CD4-positive, alpha-beta T cell treated with Interferon gamma for 1 hour (primary cell): ENCODE data around the gene SCFD1.
"Not testable (repeated sequence)": the region's sequence is repeated elsewhere in the genome, so short reads cannot be mapped to it uniquely, and the experiment has no call there.

Experiments used
- DNase-seq: peaks from one replicate; pipeline ENCODE4 v3.0.0-alpha.2; 2020

Gene SCFD1

DNA sequence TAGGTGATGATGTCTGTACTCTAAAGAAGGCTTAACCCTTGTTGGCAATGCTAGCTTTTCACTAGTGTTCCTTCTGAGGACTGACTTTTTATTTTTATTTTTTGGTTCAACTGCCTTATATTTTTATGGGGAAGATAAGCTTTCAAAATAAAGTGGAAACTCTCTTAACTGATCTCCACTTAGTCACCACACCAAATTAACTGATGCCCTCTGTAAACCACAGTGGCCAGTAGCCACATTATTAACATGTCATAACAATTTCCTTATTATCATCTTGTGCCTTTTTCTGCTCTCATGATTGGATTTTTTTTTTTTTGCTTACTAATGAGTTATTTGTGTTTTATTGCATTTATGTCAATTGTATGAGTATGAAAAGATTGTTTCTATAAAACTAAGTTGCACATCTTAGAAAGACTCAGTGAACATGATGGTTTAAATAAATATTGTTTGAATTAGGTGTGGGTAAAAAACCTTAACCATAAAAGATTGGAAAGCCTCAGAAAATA is 56.9 kb downstream of the SCFD1 start:
- DNase-seq = no peak

DNA sequence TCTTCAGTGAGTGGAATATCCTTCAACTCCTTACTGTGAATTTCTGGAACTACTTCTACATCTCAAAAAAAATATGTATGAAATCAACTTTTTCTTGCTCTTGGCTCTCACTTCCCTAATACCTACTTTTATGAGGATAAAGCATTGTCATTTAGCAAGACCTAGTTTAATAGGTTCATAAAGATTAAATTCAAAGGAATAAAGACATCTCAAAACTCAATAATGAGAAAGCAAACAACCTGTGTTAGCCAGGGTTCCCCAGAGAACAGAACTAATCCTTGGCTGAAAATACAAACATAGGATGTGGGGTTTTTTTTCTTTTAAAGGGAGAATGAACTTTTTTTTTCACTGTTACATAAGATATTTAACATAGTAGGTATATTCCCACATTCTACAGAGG is 57.9 kb downstream of the SCFD1 start:
- DNase-seq = no peak

DNA sequence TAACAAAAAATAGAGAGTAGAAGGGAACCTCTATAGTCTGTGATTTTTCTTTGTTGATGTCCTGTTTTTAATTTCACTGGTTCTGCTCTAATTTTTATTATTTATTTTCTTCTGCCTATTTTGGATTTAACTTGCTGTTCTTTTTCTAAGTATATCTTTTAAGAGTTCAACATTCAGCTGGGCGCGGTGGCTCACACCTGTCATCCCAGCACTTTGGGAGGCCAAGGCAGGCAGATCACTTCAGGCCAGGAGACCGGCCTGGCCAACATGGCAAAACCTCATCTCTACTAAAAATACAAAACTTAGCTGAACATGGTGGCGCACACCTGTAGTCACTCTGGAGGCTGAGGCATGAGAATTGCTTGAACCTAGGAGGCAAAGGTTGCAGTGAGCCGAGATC is 58.7 kb downstream of the SCFD1 start:
- not testable (repeated sequence) for DNase-seq

DNA sequence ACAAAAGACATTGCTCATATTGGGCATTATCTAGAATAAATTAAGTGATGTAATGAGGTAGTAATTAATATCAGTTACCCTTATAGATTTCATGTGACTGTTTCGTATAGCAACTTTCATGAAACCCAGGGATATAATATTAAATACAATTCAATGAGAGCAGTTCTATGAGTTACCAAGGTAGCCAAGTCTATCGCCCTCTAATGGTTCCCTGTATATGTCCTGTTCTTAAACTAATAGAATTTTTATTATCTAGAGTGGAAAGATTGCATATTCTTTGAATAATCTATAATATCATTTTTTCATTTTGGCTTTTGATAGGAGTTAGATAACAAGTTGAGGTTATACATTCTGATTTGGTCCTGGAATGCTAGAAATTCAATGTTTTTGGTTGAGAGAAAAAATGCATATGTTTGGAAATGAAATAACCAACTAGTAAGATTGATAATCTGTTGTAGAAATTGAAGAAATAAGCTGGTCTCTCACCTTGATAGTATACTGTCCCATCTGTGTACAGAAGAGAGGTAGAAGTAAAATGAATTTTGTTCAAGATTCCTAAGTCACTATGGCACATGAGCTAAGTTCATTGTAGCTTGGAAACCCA is 59.7 kb downstream of the SCFD1 start:
- DNase-seq = no peak

DNA sequence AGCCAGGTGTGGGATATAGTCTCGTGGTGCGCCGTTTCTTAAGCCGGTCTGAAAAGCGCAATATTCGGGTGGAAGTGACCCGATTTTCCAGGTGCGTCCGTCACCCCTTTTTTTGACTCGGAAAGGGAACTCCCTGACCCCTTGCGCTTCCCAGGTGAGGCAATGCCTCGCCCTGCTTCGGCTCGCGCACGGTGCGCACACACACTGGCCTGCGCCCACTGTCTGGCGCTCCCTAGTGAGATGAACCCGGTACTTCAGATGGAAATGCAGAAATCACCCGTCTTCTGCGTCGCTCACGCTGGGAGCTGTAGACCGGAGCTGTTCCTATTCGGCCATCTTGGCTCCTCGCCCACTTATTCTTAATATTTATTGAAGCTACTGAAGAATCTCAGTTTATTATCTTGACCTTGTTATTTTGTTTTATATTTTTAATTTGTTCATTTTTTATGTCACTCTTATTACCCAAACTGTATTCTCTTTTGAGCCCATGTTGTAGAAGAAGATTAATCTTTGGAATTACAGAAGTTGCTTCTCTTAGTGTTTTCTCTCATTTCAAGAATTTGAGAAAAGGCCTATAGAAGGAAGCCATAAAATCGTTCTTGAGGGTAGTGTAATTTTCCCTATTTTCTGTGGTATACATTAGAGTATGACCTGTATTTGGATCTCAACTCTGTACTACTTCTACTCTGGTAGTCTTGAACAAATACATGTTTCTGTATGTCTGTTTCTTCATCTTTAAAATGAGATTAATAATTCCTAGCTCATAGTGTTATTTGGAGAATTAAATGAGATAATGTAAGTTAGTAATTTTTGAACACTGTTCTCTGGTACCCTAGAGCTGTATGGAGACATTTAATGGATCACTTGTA is 68.6 kb downstream of the SCFD1 start:
- DNase-seq = not testable (repeated sequence)

DNA sequence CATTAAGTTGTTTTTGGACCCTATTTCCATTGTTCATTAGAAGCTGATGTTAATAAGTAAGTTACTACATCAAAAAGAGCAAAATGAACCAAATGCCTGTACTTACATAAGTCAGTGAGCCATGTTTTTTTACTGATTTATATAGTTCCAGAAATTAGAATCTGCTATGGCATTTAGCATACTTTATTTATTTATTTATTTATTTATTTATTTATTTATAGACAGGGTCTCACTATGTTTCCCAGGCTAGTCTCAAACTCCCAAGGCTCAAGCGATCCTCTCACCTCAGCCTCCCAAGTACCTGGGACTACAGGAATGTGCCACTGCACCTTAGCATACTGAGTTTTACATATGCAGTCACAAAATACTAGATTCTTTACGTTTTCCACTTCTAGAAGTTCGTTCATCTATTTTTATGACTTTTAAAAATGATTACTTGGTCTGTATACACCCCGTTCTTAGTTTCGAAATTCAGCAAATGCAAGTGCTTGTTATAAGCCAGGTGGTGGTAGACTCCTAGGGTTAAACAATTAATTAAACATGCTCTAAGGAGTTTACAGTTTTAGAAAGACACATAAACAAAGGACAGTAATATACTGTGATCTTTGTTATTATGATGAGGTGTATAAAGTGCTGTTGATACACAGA is 69.8 kb downstream of the SCFD1 start:
- DNase-seq = no peak

DNA sequence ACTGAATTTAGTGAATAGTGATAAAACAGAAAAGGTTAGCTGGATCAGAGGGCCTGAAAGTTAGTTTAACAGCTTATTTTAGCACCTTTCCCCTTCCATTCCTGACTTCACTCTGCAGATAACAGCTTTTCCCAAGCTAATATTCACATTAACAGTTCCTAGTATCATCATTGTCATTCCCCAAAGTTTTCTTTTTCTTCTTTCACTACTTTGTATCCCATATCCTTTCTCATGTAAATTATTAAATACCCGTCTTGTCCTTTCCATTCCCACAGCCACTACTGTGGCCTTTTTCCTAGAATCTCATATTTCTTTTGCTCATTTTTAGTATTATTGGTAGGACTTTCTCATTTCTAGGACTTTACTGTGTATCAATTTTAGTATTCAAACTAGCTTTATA is 70.5 kb downstream of the SCFD1 start:
- DNase-seq = no peak

DNA sequence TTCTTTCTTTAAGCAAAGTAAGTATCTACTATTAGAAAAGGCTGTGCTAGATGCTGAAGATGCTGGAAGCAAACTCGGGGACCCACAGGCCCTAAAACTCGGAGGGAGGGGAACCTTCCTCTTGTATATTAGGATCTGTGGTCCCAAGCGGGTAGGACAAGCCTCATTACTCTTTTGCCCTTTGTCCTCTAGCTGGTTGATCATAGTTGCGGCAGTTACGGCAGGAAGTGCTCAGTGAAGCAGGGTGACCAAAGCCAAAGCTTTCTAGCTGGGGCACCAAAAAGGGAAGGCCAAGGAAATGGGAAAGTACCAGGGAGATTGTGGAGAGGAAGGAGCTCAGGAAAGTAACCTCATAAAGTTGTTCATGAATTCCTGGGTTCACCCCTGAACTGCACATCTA is 76.3 kb downstream of the SCFD1 start:
- no peak for DNase-seq

DNA sequence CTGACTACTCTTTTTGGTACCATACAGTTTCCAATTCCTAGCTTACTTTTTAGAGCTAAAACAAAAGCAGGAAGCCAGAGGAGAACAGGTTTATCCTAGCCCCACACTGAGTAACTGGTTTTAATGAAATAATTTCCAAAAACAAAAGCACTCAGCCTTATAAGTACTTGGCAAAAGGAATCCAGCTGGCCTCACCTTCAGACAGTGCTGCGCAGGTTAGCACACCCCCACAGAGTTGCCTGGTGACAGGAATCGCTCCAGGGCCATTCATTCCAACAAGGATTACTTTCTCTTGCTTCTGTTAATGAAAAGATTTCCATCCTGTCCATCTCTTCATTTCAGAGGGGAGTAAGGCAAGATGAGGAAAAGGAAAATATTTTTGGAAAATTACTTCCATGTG is 84.6 kb downstream of the SCFD1 start:
- no peak for DNase-seq

DNA sequence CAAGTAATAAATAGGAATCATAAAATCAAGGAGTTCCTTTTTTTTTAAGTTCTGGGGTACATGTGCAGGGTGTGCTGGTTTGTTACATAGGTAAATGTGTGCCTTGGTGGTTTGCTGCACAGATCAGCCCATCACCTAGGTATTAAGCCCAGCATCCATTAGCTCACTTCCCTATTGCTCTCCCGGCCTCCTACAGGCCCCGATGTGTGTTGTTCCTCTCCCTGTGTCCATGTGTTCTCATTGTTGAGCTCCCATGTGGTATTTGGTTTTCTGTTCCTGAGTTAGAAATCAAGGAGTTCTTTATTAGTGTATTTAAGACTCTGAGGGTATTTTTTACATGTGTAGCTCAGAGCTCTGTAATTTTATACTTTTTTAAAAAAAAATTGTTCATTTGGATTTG is 86.0 kb downstream of the SCFD1 start:
- DNase-seq = no peak

DNA sequence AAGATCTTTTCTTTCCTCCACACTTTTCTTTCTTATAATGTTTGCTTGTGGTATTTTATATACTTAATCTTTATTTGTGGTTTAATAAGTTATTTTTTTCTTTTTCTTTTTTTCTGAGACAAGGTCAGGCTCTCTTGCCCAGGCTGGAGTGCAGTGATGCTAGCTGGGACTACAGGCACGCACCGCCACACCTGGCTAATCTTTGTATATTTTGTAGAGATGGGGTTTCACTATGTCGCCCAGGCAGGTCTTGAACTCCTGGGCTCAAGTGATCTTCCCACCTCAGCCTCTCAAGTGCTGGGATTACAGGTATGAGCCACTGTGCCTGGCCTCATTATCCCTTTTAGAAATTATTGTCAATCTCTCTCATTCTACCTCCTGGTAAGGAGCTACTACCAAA is 87.1 kb downstream of the SCFD1 start:
- DNase-seq = no peak

DNA sequence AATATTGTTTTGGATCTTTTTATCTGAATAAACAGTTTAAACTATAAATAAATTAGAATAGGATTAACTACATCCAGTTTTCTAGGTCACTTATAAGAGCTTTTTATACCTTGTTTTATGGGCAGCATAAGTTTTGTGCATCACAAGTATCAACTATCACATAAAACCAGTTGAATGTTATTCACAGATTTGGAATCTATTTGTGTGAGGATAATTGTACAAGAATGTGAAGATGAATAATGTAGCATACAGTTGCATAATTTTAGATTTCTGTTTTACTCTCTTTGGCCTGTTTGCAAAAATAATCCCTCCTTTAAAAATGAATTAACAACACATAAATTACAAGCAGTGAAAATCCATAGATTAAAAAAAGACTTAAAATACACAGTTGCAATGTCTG is 88.8 kb downstream of the SCFD1 start:
- no peak for DNase-seq

DNA sequence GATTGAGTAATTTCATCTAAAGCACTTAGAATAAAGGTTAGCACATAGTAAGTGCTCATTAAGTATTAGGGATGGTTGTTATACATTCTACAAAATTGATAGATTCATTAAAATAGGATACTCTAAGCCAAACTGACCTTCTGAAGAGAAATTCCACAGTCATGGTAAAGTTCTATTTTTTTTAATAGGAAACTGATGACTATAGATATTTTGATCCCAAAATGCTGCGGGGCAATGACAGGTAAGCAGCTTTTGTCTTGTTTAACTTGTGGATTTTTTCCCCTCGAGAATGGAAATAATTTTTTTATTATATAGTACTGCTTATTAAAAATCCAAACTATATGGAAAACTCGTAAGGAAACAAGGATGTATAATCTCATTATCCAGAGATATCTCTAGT is 97.0 kb downstream of the SCFD1 start:
- no peak for DNase-seq

DNA sequence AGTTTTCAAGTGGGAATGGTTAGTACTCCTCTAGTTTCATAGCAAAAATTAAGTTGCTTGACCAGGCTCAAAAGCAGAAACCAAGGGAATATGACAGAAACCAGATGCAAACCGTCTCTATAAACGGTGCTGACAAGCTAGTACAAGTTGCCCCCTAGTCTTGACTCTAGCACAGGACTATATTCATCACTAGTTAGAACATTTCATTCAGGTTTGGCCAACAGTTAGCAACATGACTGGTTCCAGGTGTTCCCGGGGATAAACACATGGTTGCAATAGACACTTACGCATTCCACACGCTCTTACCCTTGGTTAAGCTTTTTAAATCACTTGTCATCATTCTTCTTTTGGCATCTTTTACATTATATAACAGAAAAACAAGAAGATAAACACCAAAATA is 103.6 kb downstream of the SCFD1 start:
- no peak for DNase-seq

DNA sequence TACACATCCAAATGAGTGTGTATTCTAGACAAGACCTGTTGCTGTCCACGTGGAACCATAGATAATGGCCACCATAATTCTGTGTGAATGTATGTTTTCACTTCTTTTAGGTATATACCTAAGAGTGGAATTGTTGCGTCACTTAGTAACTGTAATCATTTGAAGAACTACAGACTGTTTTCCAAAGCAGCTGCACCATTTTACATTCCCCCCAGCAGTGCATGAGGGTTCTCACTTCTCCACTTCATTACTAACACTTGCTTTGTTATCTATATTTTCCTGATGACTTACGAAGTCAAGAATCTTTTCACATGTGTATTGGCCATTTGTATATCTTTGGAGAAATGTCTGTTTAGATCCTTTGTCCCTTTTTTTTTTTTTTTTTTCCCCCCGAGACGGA is 106.4 kb downstream of the SCFD1 start:
- no peak for DNase-seq

DNA sequence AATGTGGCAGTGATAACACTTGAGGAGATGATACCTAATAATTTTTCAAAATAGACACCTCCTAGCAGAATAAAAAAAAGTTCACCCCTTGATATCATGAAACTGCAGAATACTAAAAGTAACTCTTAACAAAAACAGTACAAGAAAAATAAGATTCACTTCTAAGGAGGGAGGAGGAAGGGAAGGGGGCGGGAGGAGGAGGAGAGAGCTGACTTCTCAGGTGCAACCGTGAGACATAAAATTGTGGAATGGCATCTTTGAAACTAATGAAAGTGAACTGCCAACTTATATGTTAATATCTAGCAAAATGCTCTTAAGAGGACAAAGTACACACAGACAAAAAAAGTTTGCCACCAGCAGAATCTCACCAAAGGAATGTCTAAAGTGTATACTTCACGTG is 115.8 kb downstream of the SCFD1 start:
- DNase-seq = no peak

DNA sequence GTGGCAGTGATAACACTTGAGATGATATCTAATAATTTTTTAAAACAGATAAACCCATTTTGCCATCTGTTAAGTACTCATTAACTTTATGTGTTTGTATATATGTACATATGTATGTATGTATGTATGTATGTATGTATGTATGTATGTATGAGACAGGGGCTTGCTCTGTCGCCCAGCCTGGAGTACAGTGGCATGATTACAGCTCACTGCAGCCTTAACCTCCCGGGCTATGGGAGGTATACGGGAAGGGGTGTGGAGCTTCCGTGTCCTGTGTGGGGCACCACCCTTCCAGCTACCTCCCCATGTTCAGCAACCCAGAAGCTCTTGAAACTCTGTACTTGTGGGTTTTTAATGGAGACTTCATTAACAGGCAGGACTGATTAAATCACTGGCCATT is 116.9 kb downstream of the SCFD1 start:
- no peak for DNase-seq

DNA sequence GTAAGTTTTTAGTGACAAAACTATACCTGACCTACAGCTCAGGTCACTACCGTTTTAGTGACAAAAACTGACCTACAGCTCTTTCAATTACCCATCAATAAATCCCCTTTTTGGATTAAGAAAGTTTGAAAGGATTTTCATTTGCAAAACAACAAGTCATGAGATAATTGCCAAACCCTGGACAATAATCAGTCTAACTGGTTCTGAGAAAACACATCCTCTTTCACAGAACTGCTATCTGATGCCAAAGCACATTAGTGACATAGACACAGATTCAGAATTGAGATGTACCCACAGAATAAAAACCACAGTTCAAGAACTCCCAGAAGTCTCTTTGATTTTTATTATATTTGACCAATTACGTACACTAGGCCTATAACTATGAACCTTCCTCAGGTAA is 126.2 kb downstream of the SCFD1 start:
- no peak for DNase-seq

DNA sequence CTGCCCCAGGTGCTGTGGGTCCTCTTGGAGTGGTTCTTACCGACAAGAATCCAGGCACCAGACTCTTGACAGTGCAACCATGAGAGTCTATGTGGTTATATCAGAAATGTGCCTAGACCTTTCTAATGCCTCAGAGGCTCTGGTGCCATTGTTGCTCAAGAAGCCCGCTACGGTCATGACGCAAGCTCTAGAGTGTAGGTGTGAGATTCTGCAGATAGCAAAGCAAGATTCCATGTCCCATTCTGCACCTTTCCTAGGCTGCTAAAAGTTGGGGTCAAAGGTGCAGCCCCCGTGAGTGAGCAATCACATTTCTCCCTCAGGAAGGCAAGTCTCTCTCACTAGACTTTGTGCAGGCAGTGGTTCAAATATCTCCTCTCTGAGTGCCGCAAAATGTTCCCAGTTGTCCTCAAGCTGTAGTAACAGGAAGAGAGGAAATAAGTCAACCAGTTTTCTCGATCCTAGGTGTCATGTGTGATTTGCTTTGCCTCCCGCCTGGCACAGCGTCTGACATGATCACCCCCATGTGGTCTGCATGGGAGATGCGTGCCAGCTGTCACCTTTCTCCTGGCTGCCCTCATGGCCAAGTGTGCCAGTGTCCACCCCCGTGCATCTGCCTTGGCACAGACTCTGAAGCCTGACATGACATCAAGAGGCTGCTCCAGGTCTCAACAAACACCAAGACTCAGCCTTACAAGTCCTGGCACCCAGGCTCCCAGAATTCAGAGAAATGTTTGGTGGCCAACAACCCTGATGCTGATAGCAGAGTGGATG is 129.7 kb downstream of the SCFD1 start:
- no peak for DNase-seq

DNA sequence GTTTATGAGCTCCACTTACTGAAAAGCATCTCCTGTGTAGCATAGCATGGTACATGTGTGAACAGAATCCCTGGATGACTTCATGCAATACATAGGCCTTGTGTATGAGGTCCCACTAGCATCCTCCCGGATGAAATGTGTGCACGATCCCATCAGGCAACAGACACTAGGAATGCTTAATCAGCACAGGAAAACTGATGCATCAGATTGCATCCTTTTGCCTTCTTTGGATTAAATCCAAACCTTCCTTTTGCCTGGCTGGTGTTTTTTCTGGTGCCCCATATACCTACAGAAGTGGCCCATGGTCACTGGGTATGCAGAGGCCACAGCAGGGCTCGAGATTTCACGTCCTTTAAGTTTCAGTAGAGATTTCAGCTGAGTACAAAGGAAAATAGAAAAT is 131.3 kb downstream of the SCFD1 start:
- DNase-seq = no peak

DNA sequence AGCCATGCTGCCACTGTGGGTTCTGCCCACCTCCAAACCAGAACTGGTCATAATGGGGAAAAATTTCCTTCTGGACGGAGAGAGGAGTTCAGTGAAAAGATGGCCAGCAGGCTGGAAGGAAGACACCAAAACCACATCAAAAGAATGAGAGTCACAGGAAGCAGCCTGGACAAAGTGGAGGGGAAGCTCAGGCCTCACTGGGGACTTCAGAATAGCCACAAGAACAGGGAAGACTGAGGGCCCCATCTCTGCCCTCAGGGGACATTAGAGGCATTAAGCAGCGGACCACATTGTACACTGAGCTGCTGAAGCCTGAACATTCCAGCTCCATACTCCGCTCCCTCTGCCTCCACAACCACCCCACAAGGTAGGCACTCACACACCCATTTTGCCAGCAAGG is 132.7 kb downstream of the SCFD1 start:
- DNase-seq = no peak

DNA sequence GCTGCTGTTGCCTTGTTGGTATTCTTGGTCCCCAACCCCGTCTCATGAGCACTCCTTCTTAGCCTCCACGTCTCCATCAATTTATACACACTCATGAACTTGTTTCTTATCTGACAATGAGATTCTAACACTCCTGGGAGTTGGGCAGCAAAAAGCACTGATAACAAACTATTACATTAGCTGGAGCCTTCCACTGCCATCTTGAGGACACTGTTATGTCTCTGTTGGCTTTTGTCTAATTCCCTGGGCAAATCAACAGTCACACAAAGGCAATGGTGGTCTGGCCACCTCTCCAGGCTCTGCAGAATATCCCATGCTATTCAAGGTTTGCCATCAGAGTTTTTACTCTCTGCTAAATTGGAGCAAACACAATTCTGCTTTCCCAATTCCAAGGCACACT is 134.5 kb downstream of the SCFD1 start:
- no peak for DNase-seq

DNA sequence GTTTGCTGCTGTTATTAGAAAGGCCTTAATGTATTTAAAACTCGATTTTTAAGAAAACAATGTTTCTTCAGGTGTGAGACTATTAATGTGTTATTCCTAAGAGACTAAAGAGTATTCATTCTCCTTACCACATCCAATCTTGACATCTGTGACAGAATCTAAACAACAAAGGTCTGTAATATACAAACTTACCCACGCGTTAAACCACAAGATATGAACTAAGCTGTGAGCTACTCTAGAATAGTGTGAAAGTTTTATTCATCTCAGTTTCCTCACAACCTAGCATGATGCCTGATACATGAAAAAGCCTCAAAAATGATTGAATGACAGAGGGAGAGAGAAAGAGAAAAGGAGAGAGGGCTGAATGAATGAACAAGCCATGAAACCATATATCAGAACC is 135.0 kb downstream of the SCFD1 start:
- DNase-seq = no peak
